Activated T-helper 17 cell treated with anti-CD3 and anti-CD28 coated beads, Interleukin-2, amount 50 U/mL, for 72 hours (primary cell): ENCODE measurements around the gene JMJD4. TPM values are rescaled to one million over a fixed set of nuclear protein-coding genes. Genes with fewer than 3 reads are reported as not detected.
A peak's percentile ranks its signal among the peaks of the same experiment; 100 is the strongest.

ENCODE experiments used
- ATAC-seq: fragments of 150-1000 bp; cut with Tn5 transposase; replicated peaks from 2 replicates; pipeline ENCODE4 v1.10.0; 2021; ENCODE audit warnings: mild to moderate bottlenecking, moderate library complexity
- H3K27ac Mint-ChIP-seq: one replicate; pipeline ENCODE4 v1.8.0; 2022; ENCODE audit warnings: mixed read lengths
- H3K27me3 Mint-ChIP-seq: one replicate; pipeline ENCODE4 v1.8.0; 2022; ENCODE audit warnings: mixed read lengths
- H3K36me3 Mint-ChIP-seq: one replicate; pipeline ENCODE4 v1.8.0; 2022; ENCODE audit warnings: low read depth, mild to moderate bottlenecking, mixed read lengths
- H3K4me1 Mint-ChIP-seq: one replicate; pipeline ENCODE4 v1.8.0; 2022; ENCODE audit warnings: mixed read lengths
- H3K4me3 Mint-ChIP-seq: one replicate; pipeline ENCODE4 v1.8.0; 2022; ENCODE audit warnings: mild to moderate bottlenecking, mixed read lengths
- H3K9me3 Mint-ChIP-seq: one replicate; pipeline ENCODE4 v1.8.0; 2022; ENCODE audit warnings: mixed read lengths
- total RNA-seq, 2 donors: library from RNA; stranded (reverse); gene quantifications; one replicate each; pipeline ENCODE4 v1.2.3, GENCODE V29; 2022

JMJD4 gene
- total RNA-seq, 2 donors from 2014 or later, result 10.6 to 19.9 TPM

DNA sequence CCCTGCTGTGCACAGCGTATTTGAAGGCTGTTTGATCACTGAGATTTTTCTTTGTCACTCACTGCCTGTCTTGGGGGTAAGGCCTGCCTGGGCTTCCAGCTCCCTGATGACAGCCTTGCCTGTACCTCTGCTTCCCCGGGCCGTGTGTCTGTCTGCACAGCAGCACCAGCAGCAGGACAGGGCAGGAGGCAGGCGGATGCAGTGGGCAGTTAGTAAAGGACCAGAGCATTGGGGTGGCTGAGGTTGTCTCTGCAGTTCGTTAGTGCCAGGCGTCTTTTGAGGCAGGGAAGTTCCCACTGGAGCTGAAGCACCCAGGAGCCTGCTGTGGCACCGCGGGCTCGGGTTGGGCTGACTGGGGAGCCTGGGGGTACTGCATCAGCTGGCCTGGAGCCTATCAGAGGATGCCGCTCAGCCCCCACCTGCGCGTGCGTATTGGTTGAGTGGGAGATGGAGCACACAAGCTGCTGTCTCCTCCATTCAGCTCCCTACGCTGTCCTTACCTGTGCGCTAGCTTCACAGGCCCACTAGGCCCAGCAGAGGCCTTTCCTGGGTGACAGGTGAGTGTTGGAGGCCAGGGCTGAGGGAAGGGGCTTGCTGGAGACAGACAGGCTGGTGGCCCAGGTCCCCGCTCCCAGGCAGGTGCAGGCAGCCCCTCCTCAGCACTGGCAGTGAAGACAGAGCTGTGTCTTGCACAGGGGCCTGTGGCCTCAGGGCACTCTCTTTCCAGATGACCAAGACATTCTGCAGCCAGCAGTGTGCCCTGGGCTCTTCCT, 28.3 kb upstream of the JMJD4 start:
- H3K36me3 Mint-ChIP-seq, result peaks cover 74% of the 10 kb centered on the region
- H3K4me1 Mint-ChIP-seq, result peaks cover 48% of the 10 kb centered on the region
- H3K27me3 Mint-ChIP-seq, result no peaks in the 10 kb centered on the region
- H3K27ac Mint-ChIP-seq, result peak overlapping the region; percentile 49
- H3K9me3 Mint-ChIP-seq, result no peaks in the 10 kb centered on the region
- H3K4me3 Mint-ChIP-seq, result peak overlapping the region; percentile 68
- ATAC-seq, result no peak

DNA sequence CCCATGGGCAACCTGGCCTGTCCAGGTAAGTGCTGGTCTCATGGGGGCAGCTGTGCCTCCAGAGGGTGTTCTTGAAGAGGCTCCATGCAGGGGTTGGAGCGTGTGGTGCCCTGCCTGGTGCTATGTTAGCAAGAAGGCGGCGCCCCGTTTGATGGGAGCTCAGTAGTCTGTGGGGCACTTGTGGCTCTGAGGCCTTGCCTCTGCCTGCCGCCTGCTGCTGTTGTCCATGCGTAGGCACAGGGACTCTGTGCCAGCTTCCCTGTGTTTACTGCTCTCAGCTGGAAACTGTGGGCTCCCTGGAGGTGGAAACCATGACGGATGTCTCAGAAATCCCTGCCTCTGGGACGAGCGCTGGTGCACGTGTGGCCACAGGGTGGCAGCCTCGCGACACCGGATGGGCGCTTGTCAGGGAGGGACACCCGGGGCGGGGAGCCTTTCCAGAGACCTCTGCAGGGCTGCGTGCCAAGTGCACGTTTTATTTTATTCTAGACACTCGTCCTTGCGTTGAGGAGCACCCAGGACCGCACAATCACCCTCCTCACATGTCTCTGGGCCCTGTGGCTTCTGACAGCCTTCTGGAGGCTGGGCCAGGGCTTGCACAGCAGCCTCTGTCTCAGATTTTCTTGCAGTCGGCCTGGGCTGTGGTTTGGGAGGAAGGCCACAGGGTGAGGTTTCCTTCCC, 27.3 kb upstream of the JMJD4 start:
- no peaks in the 10 kb centered on the region for H3K27me3 Mint-ChIP-seq
- H3K4me1 Mint-ChIP-seq, result peaks cover 58% of the 10 kb centered on the region
- peaks cover 71% of the 10 kb centered on the region for H3K36me3 Mint-ChIP-seq
- peak overlapping the region; percentile 49 for H3K27ac Mint-ChIP-seq
- peak overlapping the region; percentile 44 for H3K4me3 Mint-ChIP-seq
- no peaks in the 10 kb centered on the region for H3K9me3 Mint-ChIP-seq
- ATAC-seq, result peak; percentile 60

DNA sequence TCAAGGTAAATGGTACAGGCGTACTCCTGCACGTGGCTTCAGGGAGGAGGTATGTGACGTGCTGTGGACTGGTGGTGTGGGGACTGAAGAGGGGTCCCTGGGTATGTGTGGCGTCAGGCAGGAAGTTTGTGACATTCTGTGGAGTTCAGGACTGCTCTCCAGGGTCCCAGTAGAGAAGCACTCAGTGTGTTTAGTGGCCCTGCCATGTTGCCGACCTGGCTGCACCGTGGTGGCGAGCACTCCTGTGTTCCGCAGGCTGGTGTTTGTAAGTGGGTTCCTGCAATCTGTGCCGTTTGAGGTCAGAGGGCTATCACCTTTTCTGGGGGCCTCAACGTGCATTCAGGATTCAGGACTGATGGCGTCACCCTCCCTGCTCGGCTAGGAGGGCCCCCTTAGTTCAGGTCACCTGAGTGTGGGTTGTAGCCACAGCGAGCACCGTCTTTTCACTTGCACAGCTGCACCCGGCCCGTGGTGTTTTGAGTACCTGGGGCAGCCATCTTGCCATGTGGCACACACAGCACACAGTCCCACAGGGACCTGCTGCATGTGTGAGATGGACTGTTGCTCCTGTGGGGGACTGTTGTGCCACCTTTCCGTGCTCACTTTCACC, 26.6 kb upstream of the JMJD4 start:
- Mint-ChIP-seq H3K4me3 (peak overlapping the region; percentile 44), H3K27me3 (no peaks in the 10 kb centered on the region), H3K9me3 (no peaks in the 10 kb centered on the region), H3K4me1 (peaks cover 62% of the 10 kb centered on the region), H3K27ac (peak overlapping the region; percentile 49), H3K36me3 (peaks cover 73% of the 10 kb centered on the region)
- no peak for ATAC-seq

DNA sequence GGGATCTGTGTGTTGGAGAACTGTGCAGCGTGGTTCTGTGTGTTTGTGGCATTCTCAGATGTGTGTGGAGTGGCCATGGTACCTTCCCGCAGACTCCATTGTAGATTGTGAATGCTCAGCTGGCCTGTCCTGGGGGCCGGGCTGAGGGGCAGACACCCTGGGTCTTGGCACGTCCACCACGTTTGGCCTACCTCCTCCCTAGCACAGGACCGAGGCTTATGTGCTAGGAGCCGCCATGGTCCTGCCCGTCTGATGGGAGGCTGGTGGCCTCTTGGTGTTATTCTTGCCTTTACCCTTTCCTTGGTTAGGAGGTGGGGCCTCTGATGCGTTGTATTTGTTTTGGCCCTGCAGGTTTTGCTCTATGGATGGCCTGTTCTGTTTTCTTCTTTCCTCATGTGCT, 25.3 kb upstream of the JMJD4 start:
- peak overlapping the region; percentile 41 for H3K27ac Mint-ChIP-seq
- ATAC-seq, result no peak

DNA sequence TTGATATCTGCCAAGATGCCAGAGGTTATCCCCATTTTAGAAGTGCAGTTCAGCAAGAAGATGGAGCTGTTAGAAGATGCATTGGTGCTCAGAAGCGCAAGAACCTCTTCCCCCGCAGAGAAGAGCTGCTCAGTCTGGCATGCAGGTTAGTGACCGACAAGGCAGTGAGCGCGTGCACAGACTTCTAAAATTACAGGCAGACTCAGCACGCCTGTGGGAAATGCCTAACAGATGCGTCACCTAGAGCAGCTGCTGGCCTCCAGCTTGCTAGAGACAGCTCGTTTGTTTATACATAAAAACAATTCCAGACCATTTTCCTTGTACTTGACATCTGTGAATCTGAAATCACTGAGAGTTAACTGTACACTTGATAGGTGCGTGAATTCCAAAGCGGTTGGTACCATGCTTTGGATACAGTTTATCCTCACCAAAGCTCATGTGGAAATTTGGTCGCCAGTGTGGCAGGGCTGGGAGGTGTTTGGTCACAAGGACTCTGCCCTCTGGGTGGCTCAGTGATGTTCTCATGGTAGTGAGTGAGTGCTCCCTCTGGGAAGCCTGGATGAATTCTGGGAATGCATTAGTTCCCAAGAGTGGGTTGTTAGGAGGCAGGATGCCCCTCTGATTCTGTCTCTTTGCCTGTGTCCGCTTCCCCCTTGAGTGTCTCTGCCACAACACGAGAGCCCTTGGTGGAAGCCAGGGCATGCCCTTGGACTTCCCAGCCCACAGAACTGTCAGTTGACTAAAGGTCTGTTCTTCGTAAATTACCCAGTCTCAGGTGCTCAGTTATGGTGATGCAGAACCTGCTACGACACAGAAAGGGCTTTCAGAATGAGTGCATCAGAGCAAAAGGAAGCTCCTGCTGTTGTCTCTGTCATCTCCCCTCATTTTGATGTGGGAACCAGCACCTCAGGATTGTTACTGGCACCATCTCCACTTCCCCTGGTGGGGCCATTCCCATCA, 24.5 kb upstream of the JMJD4 start:
- H3K27me3 Mint-ChIP-seq, result no peaks in the 10 kb centered on the region
- H3K36me3 Mint-ChIP-seq, result peaks cover 81% of the 10 kb centered on the region
- peak overlapping the region; percentile 41 for H3K4me3 Mint-ChIP-seq
- peaks cover 58% of the 10 kb centered on the region for H3K4me1 Mint-ChIP-seq
- H3K9me3 Mint-ChIP-seq, result no peaks in the 10 kb centered on the region
- peak; percentile 54 for ATAC-seq
- peak overlapping the region; percentile 41 for H3K27ac Mint-ChIP-seq

More for the DNA sequence above, 25.3 kb upstream of the JMJD4 start:
- Mint-ChIP-seq H3K9me3 (no peaks in the 10 kb centered on the region), H3K27me3 (no peaks in the 10 kb centered on the region), H3K36me3 (peaks cover 76% of the 10 kb centered on the region), H3K4me3 (peak overlapping the region; percentile 6), H3K4me1 (peaks cover 63% of the 10 kb centered on the region)

DNA sequence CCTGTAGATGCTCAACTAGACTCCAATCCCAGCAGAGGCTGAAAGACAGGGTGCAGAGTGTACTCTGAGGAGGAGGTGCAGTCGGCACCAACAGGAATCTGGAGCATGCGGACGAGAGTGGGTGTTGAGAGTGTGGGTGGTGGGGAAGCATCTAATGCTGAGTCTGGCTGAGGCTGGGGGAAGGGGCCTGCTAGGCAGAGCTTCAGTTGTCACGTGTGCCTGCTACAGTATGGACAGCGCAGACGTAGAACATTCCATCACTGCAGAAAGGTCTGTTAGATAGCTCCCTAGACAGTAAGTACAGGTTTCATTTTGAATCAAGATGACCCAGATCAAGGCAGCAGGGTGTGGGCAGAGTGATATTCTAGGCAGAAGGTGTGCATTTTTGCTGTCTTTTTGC, 23.3 kb upstream of the JMJD4 start:
- peak; percentile 69 for ATAC-seq
- no peaks in the 10 kb centered on the region for H3K9me3 Mint-ChIP-seq
- peaks cover 53% of the 10 kb centered on the region for H3K4me1 Mint-ChIP-seq
- H3K27me3 Mint-ChIP-seq, result no peaks in the 10 kb centered on the region
- peaks cover 72% of the 10 kb centered on the region for H3K36me3 Mint-ChIP-seq
- H3K27ac Mint-ChIP-seq, result peak overlapping the region; percentile 28
- peak overlapping the region; percentile 41 for H3K4me3 Mint-ChIP-seq

DNA sequence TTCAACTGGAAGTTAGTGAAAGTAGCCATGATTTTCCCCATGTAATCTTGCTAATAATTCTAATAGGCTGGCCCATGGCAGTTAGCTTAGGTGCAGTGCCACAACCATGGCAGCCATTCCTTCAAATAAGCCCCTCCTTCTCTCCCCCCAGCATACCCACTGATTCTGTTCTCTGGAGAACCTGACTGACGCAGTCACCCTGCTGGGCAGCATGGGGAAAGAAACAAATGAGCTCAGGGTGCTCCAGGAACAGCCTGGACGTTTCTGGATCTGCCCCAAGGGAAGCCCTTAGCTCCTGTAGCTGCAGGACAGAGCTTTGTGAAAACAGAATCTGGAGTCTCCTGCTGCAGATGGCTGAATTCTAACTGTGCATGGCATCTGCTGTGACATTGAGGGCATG, 22.7 kb upstream of the JMJD4 start:
- Mint-ChIP-seq H3K27ac (no peak overlapping the region), H3K36me3 (peaks cover 71% of the 10 kb centered on the region), H3K4me3 (peak overlapping the region; percentile 41), H3K27me3 (no peaks in the 10 kb centered on the region), H3K4me1 (peaks cover 53% of the 10 kb centered on the region), H3K9me3 (no peaks in the 10 kb centered on the region)
- no peak for ATAC-seq

DNA sequence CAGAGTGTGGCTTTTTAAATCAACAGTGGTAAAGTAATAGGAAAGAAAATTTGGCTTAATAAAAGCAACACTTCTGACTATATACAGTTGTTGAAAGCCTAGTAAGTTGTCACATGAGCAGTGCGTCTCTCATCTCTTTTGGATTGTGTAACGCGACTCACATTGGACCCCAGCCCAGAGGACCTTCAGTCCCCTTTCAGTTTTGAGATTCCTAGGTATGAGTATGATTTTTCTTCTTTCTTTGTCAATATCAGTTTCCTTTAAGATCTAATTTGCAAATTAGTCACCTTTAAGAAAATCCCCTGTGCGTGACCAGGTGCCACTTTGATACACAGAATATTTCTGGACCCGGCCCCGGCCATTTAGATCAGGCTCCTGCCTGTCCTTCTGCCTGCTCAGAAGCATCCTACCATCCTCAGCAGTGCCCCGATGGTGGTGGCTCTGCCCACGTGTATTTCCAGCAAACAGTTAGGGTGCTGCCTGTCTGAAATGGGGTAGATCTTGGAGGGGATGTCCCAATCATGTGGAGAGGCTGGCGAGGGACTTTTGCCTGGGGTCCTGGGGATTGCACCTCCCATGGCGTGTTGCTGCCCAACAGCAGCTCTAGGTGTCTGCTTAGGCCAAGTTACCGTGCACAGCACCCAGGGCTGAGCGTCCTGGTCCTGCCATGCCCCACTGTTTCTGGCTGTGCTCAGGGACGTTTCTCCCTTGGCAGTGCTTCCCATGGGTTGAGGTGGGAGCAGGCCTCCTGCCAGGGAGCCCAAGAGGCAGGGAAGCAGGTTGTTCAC, 21.3 kb upstream of the JMJD4 start:
- Mint-ChIP-seq H3K4me1 (peaks cover 47% of the 10 kb centered on the region), H3K27ac (peak overlapping the region; percentile 84), H3K27me3 (no peaks in the 10 kb centered on the region), H3K9me3 (no peaks in the 10 kb centered on the region), H3K36me3 (peaks cover 74% of the 10 kb centered on the region), H3K4me3 (peak overlapping the region; percentile 52)
- ATAC-seq, result peak; percentile 52

DNA sequence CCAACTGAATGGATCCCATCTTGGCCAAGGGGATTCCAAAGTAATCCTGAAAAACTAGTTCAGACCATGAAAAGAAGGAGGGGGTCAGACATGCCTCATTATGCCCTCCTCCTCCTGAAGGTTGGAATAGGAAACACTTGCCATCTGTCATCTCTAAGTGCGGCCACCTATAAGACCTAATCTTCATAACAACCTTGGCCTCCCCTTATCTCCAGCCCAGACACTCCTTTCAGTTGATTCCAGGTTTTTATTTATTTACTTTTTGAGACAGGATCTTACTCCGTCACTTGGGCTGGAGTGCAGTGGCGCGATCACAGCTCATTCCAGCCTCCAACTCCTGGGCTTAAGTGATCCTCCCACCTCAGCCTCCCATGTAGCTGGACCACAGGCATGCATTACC, 19.9 kb upstream of the JMJD4 start:
- Mint-ChIP-seq H3K27me3 (no peaks in the 10 kb centered on the region), H3K4me1 (peaks cover 38% of the 10 kb centered on the region), H3K36me3 (peaks cover 67% of the 10 kb centered on the region), H3K4me3 (no peak overlapping the region), H3K9me3 (no peaks in the 10 kb centered on the region), H3K27ac (no peak overlapping the region)
- no peak for ATAC-seq

DNA sequence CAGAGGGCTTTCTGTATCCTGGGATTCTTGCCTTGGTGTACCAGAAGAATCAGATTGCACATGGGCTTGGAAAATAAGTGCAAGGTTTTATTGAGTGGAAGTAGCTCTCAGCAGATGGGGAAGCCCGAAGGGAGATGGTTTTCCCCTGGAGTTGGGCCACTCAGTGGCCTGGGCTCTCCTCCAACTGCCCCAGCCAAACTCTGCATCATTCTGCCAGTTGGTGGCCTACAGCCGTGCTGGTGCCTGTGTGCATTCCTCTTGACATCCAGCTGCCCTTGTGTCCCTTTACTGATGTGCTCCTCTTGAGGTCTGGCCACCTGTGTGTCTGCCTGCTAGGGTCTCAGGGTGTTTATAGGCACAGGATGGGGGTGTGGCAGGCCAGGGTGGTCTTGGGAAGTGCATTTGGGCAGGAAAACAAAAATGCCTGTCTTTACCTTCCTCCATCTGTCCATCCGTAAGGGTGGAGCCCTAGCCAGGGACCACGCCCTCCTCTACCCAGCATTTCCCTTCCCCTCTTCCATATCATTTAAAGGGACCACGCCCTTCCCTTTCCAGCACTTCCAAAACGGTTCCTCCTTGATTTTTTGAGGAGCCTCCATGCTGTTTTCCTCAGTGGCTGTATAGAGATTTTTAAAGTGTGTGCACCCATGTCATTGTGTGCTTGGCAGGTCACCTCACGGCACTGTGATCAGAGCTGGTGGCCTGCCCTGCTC, 19.1 kb upstream of the JMJD4 start:
- no peaks in the 10 kb centered on the region for H3K27me3 Mint-ChIP-seq
- no peak for ATAC-seq
- no peak overlapping the region for H3K4me3 Mint-ChIP-seq
- H3K9me3 Mint-ChIP-seq, result no peaks in the 10 kb centered on the region
- H3K36me3 Mint-ChIP-seq, result peaks cover 67% of the 10 kb centered on the region
- peaks cover 41% of the 10 kb centered on the region for H3K4me1 Mint-ChIP-seq
- H3K27ac Mint-ChIP-seq, result peak overlapping the region; percentile 14

DNA sequence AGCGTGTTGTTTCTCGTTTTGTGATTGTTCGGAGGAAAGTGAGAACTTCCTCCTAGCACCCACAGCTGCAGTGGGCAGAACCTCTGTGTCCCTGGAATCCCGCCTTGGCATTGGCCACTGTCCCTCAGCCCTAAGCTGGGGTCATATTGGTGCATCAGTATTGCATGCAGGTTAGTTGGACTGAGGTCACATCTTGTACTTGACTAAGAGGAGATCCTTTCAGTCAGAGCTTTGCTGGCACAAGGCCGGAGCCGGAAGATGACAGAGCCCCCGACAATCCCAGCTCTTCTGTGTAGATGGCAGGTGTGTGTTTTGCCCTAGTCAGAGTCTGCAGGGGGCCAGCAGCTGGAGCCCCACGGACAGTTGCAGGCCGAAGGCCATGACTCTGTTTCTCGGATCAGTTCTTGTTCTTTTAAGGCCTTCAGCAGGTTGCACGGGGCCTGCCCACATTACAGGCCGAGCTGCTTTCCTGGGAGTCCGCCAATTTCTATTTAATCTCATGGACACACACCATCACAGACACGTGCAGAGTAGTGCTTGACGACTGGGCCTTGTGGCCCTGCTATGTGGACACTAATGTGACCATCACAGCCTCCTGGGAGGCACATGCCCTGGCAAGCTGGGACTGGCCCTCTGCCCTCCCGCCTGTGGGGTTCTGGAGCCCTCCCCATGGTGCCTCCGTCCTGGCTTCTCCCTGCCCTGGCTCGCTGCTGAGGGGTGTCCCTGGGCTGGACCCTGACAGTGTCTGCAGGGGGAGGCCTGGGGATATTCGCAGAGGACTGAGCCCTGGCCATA, 15.0 kb upstream of the JMJD4 start:
- H3K36me3 Mint-ChIP-seq, result peaks cover 30% of the 10 kb centered on the region
- ATAC-seq, result no peak
- no peaks in the 10 kb centered on the region for H3K9me3 Mint-ChIP-seq
- H3K4me3 Mint-ChIP-seq, result peak overlapping the region; percentile 49
- H3K27ac Mint-ChIP-seq, result peak overlapping the region; percentile 80
- H3K4me1 Mint-ChIP-seq, result peaks cover 26% of the 10 kb centered on the region
- H3K27me3 Mint-ChIP-seq, result no peaks in the 10 kb centered on the region

DNA sequence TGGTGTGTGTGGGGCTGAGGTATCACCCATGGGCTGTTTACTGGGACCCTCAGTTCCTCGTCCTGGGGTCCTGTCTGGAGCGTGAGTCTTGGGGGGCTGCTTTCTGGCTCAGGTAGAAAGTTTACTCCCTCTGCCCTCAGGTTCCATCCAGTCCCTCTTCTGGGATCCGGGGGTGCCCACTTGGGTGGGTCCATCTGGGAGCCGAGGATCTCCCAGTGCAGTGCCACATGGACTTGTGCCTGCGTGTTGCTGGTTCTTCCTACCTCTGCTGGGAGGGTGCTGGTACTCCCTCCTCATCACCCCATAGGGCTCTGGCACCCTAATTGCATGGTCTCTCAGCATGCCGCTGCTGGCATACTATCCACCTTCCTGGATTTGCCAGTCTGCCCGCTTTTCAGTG, 14.1 kb upstream of the JMJD4 start:
- Mint-ChIP-seq H3K4me3 (peak overlapping the region; percentile 49), H3K36me3 (peaks cover 28% of the 10 kb centered on the region)
- ATAC-seq, result no peak

More for the DNA sequence above, 14.1 kb upstream of the JMJD4 start:
- H3K9me3 Mint-ChIP-seq, result no peaks in the 10 kb centered on the region
- H3K27ac Mint-ChIP-seq, result peak overlapping the region; percentile 80
- peaks cover 31% of the 10 kb centered on the region for H3K4me1 Mint-ChIP-seq
- H3K27me3 Mint-ChIP-seq, result no peaks in the 10 kb centered on the region
